AML-193 (cell line): ENCODE data around the gene RAE1.

Experiments used
- DNase-seq, 2 experiments: peaks; one replicate each; lab custom pipeline; 2025; lab: John Stamatoyannopoulos, UW

RAE1 gene

GRCh38 chr20:57388953-57389694, 38.1 kb downstream of the RAE1 start:
- DNase-seq, result peak; percentile 16 to 32

- DNase-seq, result peak in 1 of 2 experiments; percentile 30
Measured at GRCh38 chr20:57389695-57390603, 38.9 kb downstream of the RAE1 start.

- DNase-seq, result peak; percentile 27 to 36
Measured at GRCh38 chr20:57390604-57391438, 39.8 kb downstream of the RAE1 start, which contains the start of gene RBM38. TSS of gene RBM38 (plus strand) at chr20:57391396. CDS start at chr20:57391582, 186 bp downstream.

GRCh38 chr20:57391439-57392301, 40.6 kb downstream of the RAE1 start:
- peak in 1 of 2 experiments; percentile 2 for DNase-seq

- peak; percentile 13 to 32 for DNase-seq
Measured at GRCh38 chr20:57392512-57393271, 41.6 kb downstream of the RAE1 start.

GRCh38 chr20:57393321-57394120, 42.5 kb downstream of the RAE1 start:
- DNase-seq, result no peak

GRCh38 chr20:57394121-57395082, 43.3 kb downstream of the RAE1 start:
- no peak for DNase-seq

GRCh38 chr20:57395111-57395966, 44.3 kb downstream of the RAE1 start:
- no peak for DNase-seq

- DNase-seq, result no peak
Measured at GRCh38 chr20:57396212-57396983, 45.3 kb downstream of the RAE1 start.

GRCh38 chr20:57396984-57397692, 46.1 kb downstream of the RAE1 start:
- DNase-seq, result no peak

GRCh38 chr20:57397693-57398108, 46.6 kb downstream of the RAE1 start:
- no peak for DNase-seq

GRCh38 chr20:57398231-57398821, 47.3 kb downstream of the RAE1 start:
- DNase-seq, result no peak

GRCh38 chr20:57398901-57399535, 48.0 kb downstream of the RAE1 start:
- DNase-seq, result no peak

GRCh38 chr20:57399587-57400155, 48.6 kb downstream of the RAE1 start:
- no peak for DNase-seq
